Measurements from ENCODE around the gene AGPAT1. TPM values are rescaled to one million over a fixed set of nuclear protein-coding genes. Genes with fewer than 3 reads are reported as not detected.
A peak's percentile ranks its signal among the peaks of the same experiment; 100 is the strongest.
"Not testable (repeated sequence)": the region's sequence is repeated elsewhere in the genome, so short reads cannot be mapped to it uniquely, and the experiment has no call there.

The AGPAT1 gene
- total RNA-seq, 1 donor from 2014 or later, result 63.2 TPM

GRCh38 chr6:32147401-32148132 lies 28.3 kb downstream of the AGPAT1 start:
- Mint-ChIP-seq H3K4me1 (peaks cover 37% of the 10 kb centered on the region), H3K27ac (no peak overlapping the region), H3K4me3 (no peak overlapping the region), H3K27me3 (ENCODE audit: low read depth) (peaks cover 5% of the 10 kb centered on the region), H3K36me3 (peaks cover 3% of the 10 kb centered on the region), H3K9me3 (no peaks in the 10 kb centered on the region)
- no peak for DNase-seq (ENCODE audit: low spot score in 2 of 2, unreplicated experiment in 2 of 2)
- no peak for TF ChIP-seq CTCF (IDR thresholded peaks at IDR 0.05; ENCODE audit: unreplicated experiment)

GRCh38 chr6:32146687-32147086 lies 29.2 kb downstream of the AGPAT1 start:
- Mint-ChIP-seq H3K9me3 (no peaks in the 10 kb centered on the region), H3K27ac (peak overlapping the region; percentile 62), H3K4me3 (no peak overlapping the region), H3K36me3 (peaks cover 3% of the 10 kb centered on the region), H3K27me3 (ENCODE audit: low read depth) (peaks cover 5% of the 10 kb centered on the region), H3K4me1 (peaks cover 30% of the 10 kb centered on the region)
- no peak for TF ChIP-seq CTCF (IDR thresholded peaks at IDR 0.05; ENCODE audit: unreplicated experiment)
- DNase-seq (ENCODE audit: low spot score in 2 of 2, unreplicated experiment in 2 of 2), result no peak

GRCh38 chr6:32146287-32146686 lies 29.6 kb downstream of the AGPAT1 start:
- Mint-ChIP-seq H3K27me3 (ENCODE audit: low read depth) (peaks cover 5% of the 10 kb centered on the region), H3K4me3 (no peak overlapping the region), H3K27ac (peak overlapping the region; percentile 62), H3K36me3 (peaks cover 3% of the 10 kb centered on the region), H3K4me1 (peaks cover 27% of the 10 kb centered on the region), H3K9me3 (no peaks in the 10 kb centered on the region)
- DNase-seq (ENCODE audit: low spot score in 2 of 2, unreplicated experiment in 2 of 2), result no peak
- no peak for TF ChIP-seq CTCF (IDR thresholded peaks at IDR 0.05; ENCODE audit: unreplicated experiment)

GRCh38 chr6:32144238-32144637 lies 31.6 kb downstream of the AGPAT1 start:
- H3K4me3 Mint-ChIP-seq; H3K27me3 Mint-ChIP-seq (ENCODE audit: low read depth); DNase-seq (ENCODE audit: low spot score in 2 of 2, unreplicated experiment in 2 of 2); H3K9me3 Mint-ChIP-seq; H3K36me3 Mint-ChIP-seq: not testable (repeated sequence)
- Mint-ChIP-seq H3K27ac (peak overlapping the region; percentile 8), H3K4me1 (peaks cover 19% of the 10 kb centered on the region)

- Mint-ChIP-seq H3K27ac (no peak overlapping the region), H3K4me1 (peaks cover 7% of the 10 kb centered on the region), H3K4me3 (no peak overlapping the region), H3K9me3 (no peaks in the 10 kb centered on the region), H3K27me3 (ENCODE audit: low read depth) (peaks cover 4% of the 10 kb centered on the region), H3K36me3 (no peaks in the 10 kb centered on the region)
- no peak for DNase-seq (ENCODE audit: low spot score in 2 of 2, unreplicated experiment in 2 of 2)
- no peak for TF ChIP-seq CTCF (IDR thresholded peaks at IDR 0.05; ENCODE audit: unreplicated experiment)
Observed at GRCh38 chr6:32140420-32141046, 35.4 kb downstream of the AGPAT1 start.

- no peak overlapping the region for H3K4me3 Mint-ChIP-seq
- H3K4me1 Mint-ChIP-seq, result peaks cover 5% of the 10 kb centered on the region
- no peak for TF ChIP-seq CTCF (IDR thresholded peaks at IDR 0.05; ENCODE audit: unreplicated experiment)
- no peaks in the 10 kb centered on the region for H3K9me3 Mint-ChIP-seq
- no peaks in the 10 kb centered on the region for H3K36me3 Mint-ChIP-seq
- peaks cover 10% of the 10 kb centered on the region for H3K27me3 Mint-ChIP-seq (ENCODE audit: low read depth)
- H3K27ac Mint-ChIP-seq, result peak overlapping the region; percentile 30
- DNase-seq (ENCODE audit: low spot score in 2 of 2, unreplicated experiment in 2 of 2), result no peak
Observed at GRCh38 chr6:32139590-32139989, 36.3 kb downstream of the AGPAT1 start.
